Immature natural killer cell (primary cell): ENCODE measurements around the gene UBE2E1. TPM values are rescaled to one million over a fixed set of nuclear protein-coding genes. Genes with fewer than 3 reads are reported as not detected.
"Not testable (repeated sequence)": the region's sequence is repeated elsewhere in the genome, so short reads cannot be mapped to it uniquely, and the experiment has no call there.

Experiments used
- DNase-seq, 3 donors: peaks; one replicate each; pipeline ENCODE4 v3.0.0; 2022; ENCODE audit warnings: mixed read lengths in 1 of 3
- H3K27ac Mint-ChIP-seq, 6 donors: one replicate each; pipeline ENCODE4 v1.8.0; 2020; ENCODE audit warnings: mixed read lengths in 6 of 6, mild to moderate bottlenecking in 5 of 6, inconsistent platforms in 4 of 6, moderate library complexity in 3 of 6
- H3K27me3 Mint-ChIP-seq, 3 donors: one replicate each; pipeline ENCODE4 v1.8.0; 2020 to 2021; ENCODE audit warnings: low read depth in 3 of 3, mild to moderate bottlenecking in 3 of 3, mixed read lengths in 3 of 3, moderate library complexity in 3 of 3, inconsistent platforms in 1 of 3
- H3K36me3 Mint-ChIP-seq, 3 donors: one replicate each; pipeline ENCODE4 v1.8.0; 2020; ENCODE audit warnings: mixed read lengths in 3 of 3, inconsistent platforms in 2 of 3, mild to moderate bottlenecking in 2 of 3
- H3K4me1 Mint-ChIP-seq, 2 donors: one replicate each; pipeline ENCODE4 v1.8.0; 2020; ENCODE audit warnings: inconsistent platforms in 2 of 2, mild to moderate bottlenecking in 2 of 2, mixed read lengths in 2 of 2, moderate library complexity in 1 of 2
- H3K4me3 Mint-ChIP-seq, 5 donors: one replicate each; pipeline ENCODE4 v1.8.0; 2020; ENCODE audit warnings: mild to moderate bottlenecking in 5 of 5, mixed read lengths in 5 of 5, inconsistent platforms in 3 of 5, moderate library complexity in 3 of 5
- H3K9me3 Mint-ChIP-seq, 6 donors: one replicate each; pipeline ENCODE4 v1.8.0; 2020; ENCODE audit warnings: mild to moderate bottlenecking in 6 of 6, mixed read lengths in 6 of 6, inconsistent platforms in 4 of 6, moderate library complexity in 3 of 6
- polyA plus RNA-seq, 3 donors: library from polyadenylated mRNA; unstranded; fragments of 300-500 nt; fragmentation: Illumina TruSeq; gene quantifications; one replicate each; pipeline ENCODE4 v1.2.3, GENCODE V29; 2021

The UBE2E1 gene
- polyA plus RNA-seq, 3 donors from 2014 or later, result 18.0 to 43.9 (median 19.2) TPM

- H3K4me3 Mint-ChIP-seq, result peak within 1 kb of the TSS; percentile 97 to 100 (median 98)
- DNase-seq, result peak; percentile 97
- H3K36me3 Mint-ChIP-seq, result peaks cover 8 to 30% (median 19%) of the 10 kb centered on the region in 3 donors
- H3K9me3 Mint-ChIP-seq, result no peaks in the 10 kb centered on the region
- peaks cover 49 to 57% of the 10 kb centered on the region in 2 donors for H3K4me1 Mint-ChIP-seq
- H3K27me3 Mint-ChIP-seq, result peaks cover 15 to 25% (median 20%) of the 10 kb centered on the region in 3 donors
- peak within 1 kb of the TSS; percentile 95 to 98 (median 97) for H3K27ac Mint-ChIP-seq
Observed at GRCh38 chr3:23916886-23917678, 111.3 kb downstream of the UBE2E1 start, which contains the start of the genes NKIRAS1 and RPL15. TSS of gene NKIRAS1 (minus strand) at chr3:23916990. CDS start at chr3:23910904, 6,086 bp downstream. TSS of gene RPL15 (plus strand) at chr3:23917132. CDS start at chr3:23917860, 728 bp downstream.

GRCh38 chr3:23917679-23918303 lies 112.0 kb downstream of the UBE2E1 start:
- DNase-seq, H3K9me3 Mint-ChIP-seq: not testable (repeated sequence)
- peaks cover 15 to 25% (median 20%) of the 10 kb centered on the region in 3 donors for H3K27me3 Mint-ChIP-seq
- peak overlapping the region; percentile 97 to 100 (median 98) for H3K4me3 Mint-ChIP-seq
- H3K27ac Mint-ChIP-seq, result peak overlapping the region; percentile 95 to 98 (median 97)
- peaks cover 49 to 57% of the 10 kb centered on the region in 2 donors for H3K4me1 Mint-ChIP-seq
- peaks cover 8 to 30% (median 19%) of the 10 kb centered on the region in 3 donors for H3K36me3 Mint-ChIP-seq

GRCh38 chr3:23918331-23918730 lies 112.6 kb downstream of the UBE2E1 start:
- DNase-seq, H3K9me3 Mint-ChIP-seq: not testable (repeated sequence)
- peak overlapping the region; percentile 97 to 100 (median 98) for H3K4me3 Mint-ChIP-seq
- H3K36me3 Mint-ChIP-seq, result peaks cover 8 to 30% (median 19%) of the 10 kb centered on the region in 3 donors
- peaks cover 49 to 57% of the 10 kb centered on the region in 2 donors for H3K4me1 Mint-ChIP-seq
- peak overlapping the region; percentile 95 to 98 (median 97) for H3K27ac Mint-ChIP-seq
- peaks cover 15 to 25% (median 20%) of the 10 kb centered on the region in 3 donors for H3K27me3 Mint-ChIP-seq

GRCh38 chr3:23919628-23920027 lies 113.9 kb downstream of the UBE2E1 start:
- DNase-seq, result no peak
- H3K4me3 Mint-ChIP-seq, result peak overlapping the region in 2 of 5 donors; percentile 29 to 100
- H3K27me3 Mint-ChIP-seq, result peaks cover 15 to 25% (median 20%) of the 10 kb centered on the region in 3 donors
- H3K27ac Mint-ChIP-seq, result peak overlapping the region in 5 of 6 donors; percentile 20 to 80 (median 37)
- peaks cover 8 to 31% (median 19%) of the 10 kb centered on the region in 3 donors for H3K36me3 Mint-ChIP-seq
- no peaks in the 10 kb centered on the region for H3K9me3 Mint-ChIP-seq
- H3K4me1 Mint-ChIP-seq, result peaks cover 49 to 57% of the 10 kb centered on the region in 2 donors

GRCh38 chr3:23920151-23920655 lies 114.4 kb downstream of the UBE2E1 start:
- H3K27ac Mint-ChIP-seq, result peak overlapping the region; percentile 25 to 80 (median 47)
- peaks cover 8 to 37% (median 19%) of the 10 kb centered on the region in 3 donors for H3K36me3 Mint-ChIP-seq
- H3K4me1 Mint-ChIP-seq, result peaks cover 49 to 54% of the 10 kb centered on the region in 2 donors
- no peak for DNase-seq
- H3K4me3 Mint-ChIP-seq, result peak overlapping the region in 1 of 5 donors; percentile 19
- no peaks in the 10 kb centered on the region for H3K9me3 Mint-ChIP-seq
- peaks cover 15 to 25% (median 17%) of the 10 kb centered on the region in 3 donors for H3K27me3 Mint-ChIP-seq

- DNase-seq, result no peak
- Mint-ChIP-seq H3K36me3 (peaks cover 8 to 37% (median 19%) of the 10 kb centered on the region in 3 donors), H3K9me3 (no peaks in the 10 kb centered on the region), H3K4me1 (peaks cover 42 to 45% of the 10 kb centered on the region in 2 donors), H3K27me3 (peaks cover 13 to 20% (median 15%) of the 10 kb centered on the region in 3 donors), H3K4me3 (no peak overlapping the region), H3K27ac (peak overlapping the region in 5 of 6 donors; percentile 25 to 59 (median 40))
Observed at GRCh38 chr3:23921052-23921511, 115.3 kb downstream of the UBE2E1 start.

GRCh38 chr3:23923786-23924185 lies 118.0 kb downstream of the UBE2E1 start:
- peaks cover 0 to 2% (median 0%) of the 10 kb centered on the region in 3 donors for H3K27me3 Mint-ChIP-seq
- H3K9me3 Mint-ChIP-seq, result no peaks in the 10 kb centered on the region
- no peak overlapping the region for H3K4me3 Mint-ChIP-seq
- peaks cover 3 to 29% (median 12%) of the 10 kb centered on the region in 3 donors for H3K36me3 Mint-ChIP-seq
- peaks cover 17 to 19% of the 10 kb centered on the region in 2 donors for H3K4me1 Mint-ChIP-seq
- no peak for DNase-seq
- peak overlapping the region in 1 of 6 donors; percentile 1 for H3K27ac Mint-ChIP-seq

- peaks cover 0 to 2% (median 0%) of the 10 kb centered on the region in 3 donors for H3K27me3 Mint-ChIP-seq
- H3K4me3 Mint-ChIP-seq, result no peak overlapping the region
- H3K9me3 Mint-ChIP-seq, result no peaks in the 10 kb centered on the region
- H3K27ac Mint-ChIP-seq, result no peak overlapping the region
- H3K36me3 Mint-ChIP-seq, result peaks cover 0 to 11% (median 4%) of the 10 kb centered on the region in 3 donors
- no peak for DNase-seq
- H3K4me1 Mint-ChIP-seq, result no peaks in the 10 kb centered on the region
Observed at GRCh38 chr3:23926246-23926645, 120.5 kb downstream of the UBE2E1 start.

GRCh38 chr3:23926736-23927135 lies 121.0 kb downstream of the UBE2E1 start:
- no peaks in the 10 kb centered on the region for H3K9me3 Mint-ChIP-seq
- H3K27ac Mint-ChIP-seq, result no peak overlapping the region
- no peak for DNase-seq
- H3K4me3 Mint-ChIP-seq, result no peak overlapping the region
- H3K36me3 Mint-ChIP-seq, result peaks cover 0 to 9% (median 4%) of the 10 kb centered on the region in 3 donors
- peaks cover 0 to 4% of the 10 kb centered on the region in 2 donors for H3K4me1 Mint-ChIP-seq
- peaks cover 0 to 2% (median 2%) of the 10 kb centered on the region in 3 donors for H3K27me3 Mint-ChIP-seq

GRCh38 chr3:23928524-23928923 lies 122.8 kb downstream of the UBE2E1 start:
- Mint-ChIP-seq H3K27ac (no peak overlapping the region), H3K27me3 (peaks cover 0 to 2% (median 2%) of the 10 kb centered on the region in 3 donors), H3K36me3 (peaks cover 0 to 9% (median 4%) of the 10 kb centered on the region in 3 donors), H3K4me3 (no peak overlapping the region), H3K4me1 (peaks cover 0 to 4% of the 10 kb centered on the region in 2 donors), H3K9me3 (no peaks in the 10 kb centered on the region)
- no peak for DNase-seq

- Mint-ChIP-seq H3K4me1 (peaks cover 0 to 4% of the 10 kb centered on the region in 2 donors), H3K9me3 (peaks cover 0 to 1% (median 0%) of the 10 kb centered on the region in 6 donors), H3K4me3 (peak overlapping the region in 1 of 5 donors; percentile 1), H3K36me3 (peaks cover 0 to 5% (median 3%) of the 10 kb centered on the region in 3 donors), H3K27me3 (peaks cover 0 to 2% (median 2%) of the 10 kb centered on the region in 3 donors), H3K27ac (peak overlapping the region in 1 of 6 donors; percentile 18)
- no peak for DNase-seq
Observed at GRCh38 chr3:23931597-23931996, 125.8 kb downstream of the UBE2E1 start.

GRCh38 chr3:23932571-23932970 lies 126.8 kb downstream of the UBE2E1 start:
- H3K4me1 Mint-ChIP-seq, result peaks cover 0 to 4% of the 10 kb centered on the region in 2 donors
- no peak for DNase-seq
- no peak overlapping the region for H3K4me3 Mint-ChIP-seq
- H3K27me3 Mint-ChIP-seq, result peaks cover 0 to 3% (median 2%) of the 10 kb centered on the region in 3 donors
- H3K27ac Mint-ChIP-seq, result no peak overlapping the region
- H3K36me3 Mint-ChIP-seq, result peaks cover 0 to 6% (median 5%) of the 10 kb centered on the region in 3 donors
- H3K9me3 Mint-ChIP-seq, result peaks cover 0 to 1% (median 0%) of the 10 kb centered on the region in 6 donors

GRCh38 chr3:23934253-23934652 lies 128.5 kb downstream of the UBE2E1 start:
- no peak for DNase-seq
- Mint-ChIP-seq H3K9me3 (peaks cover 0 to 1% (median 0%) of the 10 kb centered on the region in 6 donors), H3K4me1 (peaks cover 0 to 4% of the 10 kb centered on the region in 2 donors), H3K4me3 (no peak overlapping the region), H3K27ac (no peak overlapping the region), H3K36me3 (peaks cover 0 to 8% (median 3%) of the 10 kb centered on the region in 3 donors), H3K27me3 (peaks cover 0 to 4% (median 3%) of the 10 kb centered on the region in 3 donors)
